Parathyroid adenoma (tissue), 2 donors: Measurements from ENCODE around the gene GNA15.

ENCODE experiments used
- H2AFZ ChIP-seq: fragments of 300-600 bp; sonication (generic); one replicate; pipeline ENCODE4 v1.7.0; 2017; ENCODE audit warnings: antibody characterized with exemption, mild to moderate bottlenecking
- H3K27ac ChIP-seq: fragments of 300-600 bp; sonication (generic); one replicate; pipeline ENCODE4 v1.7.0; 2017
- H3K27me3 ChIP-seq: fragments of 300-600 bp; sonication (generic); one replicate; pipeline ENCODE4 v1.7.0; 2017; ENCODE audit warnings: low read length; ENCODE audit not compliant: control insufficient read depth, insufficient read depth
- H3K36me3 ChIP-seq: fragments of 300-600 bp; sonication (generic); one replicate; pipeline ENCODE4 v1.7.0; 2017; ENCODE audit warnings: low read length; ENCODE audit not compliant: control insufficient read depth, insufficient read depth
- H3K4me1 ChIP-seq: fragments of 300-600 bp; sonication (generic); one replicate; pipeline ENCODE4 v1.7.0; 2017; ENCODE audit warnings: control low read depth
- H3K4me2 ChIP-seq: fragments of 300-600 bp; sonication (generic); one replicate; pipeline ENCODE4 v1.7.0; 2017; ENCODE audit warnings: low read length
- H3K4me3 ChIP-seq: fragments of 300-600 bp; sonication (generic); one replicate; pipeline ENCODE4 v1.7.0; 2017; ENCODE audit warnings: low read depth, low read length
- H3K79me2 ChIP-seq: fragments of 300-600 bp; sonication (generic); one replicate; pipeline ENCODE4 v1.7.0; 2017; ENCODE audit warnings: control low read depth
- H3K9ac ChIP-seq: fragments of 300-600 bp; sonication (generic); one replicate; pipeline ENCODE4 v1.7.0; 2017; ENCODE audit warnings: mild to moderate bottlenecking
- H3K9me3 ChIP-seq: fragments of 300-600 bp; sonication (generic); one replicate; pipeline ENCODE4 v1.7.0; 2017; ENCODE audit warnings: low read length; ENCODE audit not compliant: control insufficient read depth
- TF ChIP-seq, protein P1 (sequence below): fragments of 300-600 bp; sonication (generic); IDR thresholded peaks from one replicate; pipeline ENCODE4 v1.7.0; 2017; ENCODE audit warnings: antibody characterized with exemption, mild to moderate bottlenecking
- donor health status: primary hyperparathyroidism.

The GNA15 gene

DNA sequence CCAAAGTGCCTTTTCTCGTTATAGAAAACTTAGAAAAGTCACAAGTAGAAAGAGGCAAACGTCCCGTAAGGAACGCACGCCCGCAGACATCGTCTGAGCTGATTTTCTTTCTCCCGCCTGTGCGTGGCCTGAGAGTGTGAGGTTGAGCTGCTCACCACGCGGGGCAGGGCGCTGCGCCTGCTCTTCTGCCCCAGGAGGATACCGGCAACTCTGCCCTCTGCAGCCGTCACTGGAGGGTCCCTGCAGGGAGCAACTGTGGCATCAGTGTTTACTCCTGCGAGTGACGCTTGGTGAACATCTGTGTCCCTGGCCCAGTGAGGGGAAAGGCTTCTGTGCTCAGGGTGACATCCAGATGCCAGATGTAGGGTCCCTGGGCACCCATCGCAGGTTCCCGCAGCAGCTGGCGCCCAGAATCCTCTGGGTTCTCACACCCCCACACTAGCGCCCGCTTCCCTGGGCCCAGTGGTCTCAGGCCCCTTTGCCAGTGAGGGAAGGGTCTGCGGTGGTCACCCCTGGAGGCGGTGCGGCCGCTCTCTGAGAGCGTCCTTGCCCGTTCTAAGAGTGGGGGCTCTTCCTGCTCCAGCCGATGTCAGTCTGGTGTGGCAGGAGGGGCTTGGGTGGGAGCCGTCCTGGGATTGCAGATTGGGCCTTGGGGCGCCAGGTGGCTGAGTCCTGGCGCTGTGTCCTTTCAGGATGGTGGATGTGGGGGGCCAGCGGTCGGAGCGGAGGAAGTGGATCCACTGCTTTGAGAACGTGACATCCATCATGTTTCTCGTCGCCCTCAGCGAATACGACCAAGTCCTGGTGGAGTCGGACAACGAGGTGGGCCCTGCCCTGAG lies 17.4 kb upstream of the GNA15 start:
- H3K4me3 ChIP-seq: no peak overlapping the region
- H3K4me2 ChIP-seq: no peak overlapping the region
- TF ChIP-seq, protein P1, sequence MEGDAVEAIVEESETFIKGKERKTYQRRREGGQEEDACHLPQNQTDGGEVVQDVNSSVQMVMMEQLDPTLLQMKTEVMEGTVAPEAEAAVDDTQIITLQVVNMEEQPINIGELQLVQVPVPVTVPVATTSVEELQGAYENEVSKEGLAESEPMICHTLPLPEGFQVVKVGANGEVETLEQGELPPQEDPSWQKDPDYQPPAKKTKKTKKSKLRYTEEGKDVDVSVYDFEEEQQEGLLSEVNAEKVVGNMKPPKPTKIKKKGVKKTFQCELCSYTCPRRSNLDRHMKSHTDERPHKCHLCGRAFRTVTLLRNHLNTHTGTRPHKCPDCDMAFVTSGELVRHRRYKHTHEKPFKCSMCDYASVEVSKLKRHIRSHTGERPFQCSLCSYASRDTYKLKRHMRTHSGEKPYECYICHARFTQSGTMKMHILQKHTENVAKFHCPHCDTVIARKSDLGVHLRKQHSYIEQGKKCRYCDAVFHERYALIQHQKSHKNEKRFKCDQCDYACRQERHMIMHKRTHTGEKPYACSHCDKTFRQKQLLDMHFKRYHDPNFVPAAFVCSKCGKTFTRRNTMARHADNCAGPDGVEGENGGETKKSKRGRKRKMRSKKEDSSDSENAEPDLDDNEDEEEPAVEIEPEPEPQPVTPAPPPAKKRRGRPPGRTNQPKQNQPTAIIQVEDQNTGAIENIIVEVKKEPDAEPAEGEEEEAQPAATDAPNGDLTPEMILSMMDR: no peak
- H3K4me1 ChIP-seq: peaks cover 2% of the 10 kb centered on the region
- H3K9ac ChIP-seq: no peak overlapping the region
- H3K27me3 ChIP-seq: no peaks in the 10 kb centered on the region
- H3K27ac ChIP-seq: no peak overlapping the region
- no peak overlapping the region for H2AFZ ChIP-seq
- no peaks in the 10 kb centered on the region for H3K36me3 ChIP-seq
- H3K79me2 ChIP-seq: peaks cover 2% of the 10 kb centered on the region
- no peaks in the 10 kb centered on the region for H3K9me3 ChIP-seq

DNA sequence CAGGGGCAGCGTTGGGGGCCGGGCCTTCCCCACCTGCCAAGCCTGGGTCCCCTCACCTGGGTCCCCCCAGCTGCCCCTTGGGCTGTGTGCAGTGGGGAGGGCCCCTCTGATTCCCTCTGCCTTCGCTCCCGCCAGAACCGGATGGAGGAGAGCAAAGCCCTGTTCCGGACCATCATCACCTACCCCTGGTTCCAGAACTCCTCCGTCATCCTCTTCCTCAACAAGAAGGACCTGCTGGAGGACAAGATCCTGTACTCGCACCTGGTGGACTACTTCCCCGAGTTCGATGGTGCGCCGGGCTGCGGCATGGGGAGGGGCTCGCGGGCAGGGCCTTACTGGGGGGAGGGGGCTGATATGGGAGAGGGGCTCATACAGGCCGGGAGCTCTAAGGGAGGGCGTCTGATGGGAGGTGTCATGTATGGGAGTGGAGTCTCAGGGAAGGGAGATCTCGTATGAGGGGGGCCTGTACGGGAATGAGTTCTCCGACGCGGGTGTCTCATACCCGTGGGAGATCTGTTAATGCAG lies 16.7 kb upstream of the GNA15 start:
- no peak overlapping the region for H3K4me2 ChIP-seq
- H3K27me3 ChIP-seq: no peaks in the 10 kb centered on the region
- no peak overlapping the region for H3K4me3 ChIP-seq
- no peaks in the 10 kb centered on the region for H3K36me3 ChIP-seq
- no peak overlapping the region for H3K9ac ChIP-seq
- H2AFZ ChIP-seq: no peak overlapping the region
- TF ChIP-seq, protein P1: no peak
- no peaks in the 10 kb centered on the region for H3K79me2 ChIP-seq
- peaks cover 2% of the 10 kb centered on the region for H3K4me1 ChIP-seq
- no peaks in the 10 kb centered on the region for H3K9me3 ChIP-seq
- H3K27ac ChIP-seq: no peak overlapping the region

DNA sequence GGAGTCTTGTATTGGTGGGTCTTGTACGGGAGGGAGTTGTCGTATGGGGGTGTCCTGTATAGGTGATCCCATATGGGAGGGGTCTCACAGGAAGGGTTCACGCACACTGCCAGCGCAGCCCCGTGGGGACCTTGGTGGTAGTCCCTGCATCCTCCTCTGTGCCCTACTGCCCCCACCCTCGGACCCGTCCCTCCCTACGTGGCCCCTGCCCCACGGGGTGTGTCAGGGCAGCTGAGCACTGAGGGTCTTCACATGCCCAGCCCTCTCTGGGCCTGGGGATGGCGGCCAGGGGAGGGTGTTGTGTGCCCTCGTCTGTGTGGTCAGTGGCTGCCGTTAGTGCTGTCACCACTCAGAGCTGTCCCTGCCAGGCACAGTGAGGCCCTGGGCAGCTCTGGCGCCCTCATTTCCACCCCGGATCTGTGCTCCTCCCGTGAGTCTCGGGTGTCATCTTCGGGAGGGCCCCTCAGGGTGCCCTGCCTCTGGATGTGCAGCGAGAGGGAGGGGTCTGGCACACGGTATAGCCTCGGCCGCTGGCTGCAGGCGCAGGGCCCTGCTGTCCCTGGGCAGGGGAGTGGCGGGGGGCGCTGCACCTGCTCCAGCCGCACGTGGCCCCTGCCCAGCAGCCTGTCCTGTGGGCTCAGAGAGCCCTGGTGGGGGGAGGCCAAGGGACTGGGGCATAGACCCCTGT lies 16.0 kb upstream of the GNA15 start:
- H3K9me3 ChIP-seq: no peaks in the 10 kb centered on the region
- no peak overlapping the region for H3K27ac ChIP-seq
- peaks cover 2% of the 10 kb centered on the region for H3K4me1 ChIP-seq
- H3K4me3 ChIP-seq: no peak overlapping the region
- H3K36me3 ChIP-seq: no peaks in the 10 kb centered on the region
- TF ChIP-seq, protein P1: no peak
- no peak overlapping the region for H3K9ac ChIP-seq
- H3K27me3 ChIP-seq: no peaks in the 10 kb centered on the region
- H3K79me2 ChIP-seq: no peaks in the 10 kb centered on the region
- H2AFZ ChIP-seq: no peak overlapping the region
- no peak overlapping the region for H3K4me2 ChIP-seq

DNA sequence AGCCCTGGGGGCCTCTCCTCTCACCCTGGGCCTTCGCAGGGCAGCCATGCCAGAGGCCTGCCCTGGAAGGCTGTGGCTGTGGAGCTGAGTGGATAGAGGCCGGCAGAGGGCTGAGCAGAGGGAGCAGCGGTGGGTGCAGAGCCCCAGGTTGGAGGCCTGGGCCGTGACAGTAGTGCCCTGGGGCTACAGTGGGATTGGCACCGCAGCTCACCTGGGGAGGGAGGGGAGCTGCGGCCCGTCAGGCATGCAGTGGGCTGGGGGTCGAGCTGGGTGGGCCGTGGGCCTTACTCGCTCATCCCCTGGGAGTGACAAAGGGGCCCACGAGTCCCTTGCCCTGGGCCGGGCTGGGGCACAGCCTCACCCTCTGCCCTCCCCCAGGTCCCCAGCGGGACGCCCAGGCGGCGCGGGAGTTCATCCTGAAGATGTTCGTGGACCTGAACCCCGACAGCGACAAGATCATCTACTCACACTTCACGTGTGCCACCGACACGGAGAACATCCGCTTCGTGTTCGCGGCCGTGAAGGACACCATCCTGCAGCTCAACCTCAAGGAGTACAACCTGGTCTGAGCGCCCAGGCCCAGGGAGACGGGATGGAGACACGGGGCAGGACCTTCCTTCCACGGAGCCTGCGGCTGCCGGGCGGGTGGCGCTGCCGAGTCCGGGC lies 15.1 kb upstream of the GNA15 start:
- no peak overlapping the region for H2AFZ ChIP-seq
- H3K79me2 ChIP-seq: no peaks in the 10 kb centered on the region
- no peaks in the 10 kb centered on the region for H3K36me3 ChIP-seq
- no peak overlapping the region for H3K4me3 ChIP-seq
- peaks cover 2% of the 10 kb centered on the region for H3K4me1 ChIP-seq
- TF ChIP-seq, protein P1: no peak
- no peak overlapping the region for H3K4me2 ChIP-seq
- H3K9ac ChIP-seq: no peak overlapping the region
- H3K27ac ChIP-seq: no peak overlapping the region
- no peaks in the 10 kb centered on the region for H3K9me3 ChIP-seq
- H3K27me3 ChIP-seq: no peaks in the 10 kb centered on the region
